Loucy (cell line): ENCODE measurements around the gene TMEM258.

ENCODE experiments used
- H2AFZ ChIP-seq: fragments of 200-600 bp; sonication (generic); 2 replicates; pipeline ENCODE4 v1.6.0; 2016; ENCODE audit warnings: antibody characterized with exemption, mild to moderate bottlenecking, low read length, moderate library complexity
- H3F3A ChIP-seq: fragments of 200-600 bp; 2 replicates; pipeline ENCODE4 v1.6.0; 2016; ENCODE audit warnings: antibody characterized with exemption, low read depth, mild to moderate bottlenecking
- H3K27me3 ChIP-seq: fragments of 200-600 bp; sonication (generic); 2 replicates; pipeline ENCODE4 v1.6.1; 2014; ENCODE audit warnings: low read length, mild to moderate bottlenecking; ENCODE audit not compliant: insufficient read depth, poor library complexity, severe bottlenecking
- H3K36me3 ChIP-seq: fragments of 200-600 bp; sonication (generic); 2 replicates; pipeline ENCODE4 v1.6.1; 2016; ENCODE audit warnings: low read length; ENCODE audit not compliant: insufficient read depth
- H3K4me1 ChIP-seq: fragments of 200-600 bp; sonication (generic); 2 replicates; pipeline ENCODE4 v1.5.1; 2014; ENCODE audit warnings: low read length, mild to moderate bottlenecking; ENCODE audit not compliant: insufficient read depth, poor library complexity, severe bottlenecking
- H3K4me2 ChIP-seq: fragments of 200-600 bp; sonication (generic); 2 replicates; pipeline ENCODE4 v1.6.0; 2014; ENCODE audit warnings: antibody characterized with exemption, low read length, low read depth, mild to moderate bottlenecking; ENCODE audit not compliant: poor library complexity, severe bottlenecking
- H3K4me3 ChIP-seq: fragments of 200-600 bp; sonication (generic); 2 replicates; pipeline ENCODE4 v1.5.1; 2014; ENCODE audit warnings: low read length, mild to moderate bottlenecking, mixed read lengths; ENCODE audit not compliant: poor library complexity, severe bottlenecking
- H3K79me2 ChIP-seq: fragments of 200-600 bp; sonication (generic); 2 replicates; pipeline ENCODE4 v1.6.1; 2014; ENCODE audit warnings: low read length; ENCODE audit not compliant: insufficient read depth
- H3K9ac ChIP-seq: fragments of 200-600 bp; sonication (generic); 2 replicates; pipeline ENCODE4 v1.6.0; 2014; ENCODE audit warnings: mild to moderate bottlenecking, low read depth, low read length, moderate library complexity; ENCODE audit not compliant: poor library complexity, severe bottlenecking
- H3K9me2 ChIP-seq: fragments of 200-600 bp; sonication (generic); replicated peaks from 2 replicates; pipeline ENCODE4 v1.6.1; 2016; ENCODE audit warnings: low read depth, low read length, mixed read lengths
- H3K9me3 ChIP-seq: fragments of 200-600 bp; sonication (generic); 2 replicates; pipeline ENCODE4 v1.6.1; 2014; ENCODE audit warnings: mild to moderate bottlenecking, antibody characterized with exemption, low read length, low read depth; ENCODE audit not compliant: insufficient read depth
- H4K20me1 ChIP-seq: fragments of 200-600 bp; sonication (generic); 2 replicates; pipeline ENCODE4 v1.6.0; 2014; ENCODE audit warnings: antibody characterized with exemption, low read length, mild to moderate bottlenecking; ENCODE audit not compliant: insufficient read depth, poor library complexity, severe bottlenecking
- CTCF ChIP-seq: fragments of 200-600 bp; sonication (generic); conservative IDR thresholded peaks from 2 replicates; pipeline ENCODE4 v1.5.1; 2014; ENCODE audit warnings: mild to moderate bottlenecking, antibody characterized with exemption, low read length
- EZH2phosphoT487 ChIP-seq: fragments of 200-600 bp; IDR thresholded peaks from 2 replicates; pipeline ENCODE4 v1.6.1; 2018; ENCODE audit warnings: antibody characterized with exemption, mild to moderate bottlenecking, moderate library complexity, borderline replicate concordance

The TMEM258 gene

GRCh38 chr11:61832207-61832606, 39.8 kb upstream of the TMEM258 start:
- Histone ChIP-seq H2AFZ (no peak overlapping the region), H3K9ac (peak overlapping the region; percentile 96), H3K4me3 (peak overlapping the region; percentile 84), H3K4me1 (peaks cover 69% of the 10 kb centered on the region), H3K9me2 (no peaks in the 10 kb centered on the region), H3K79me2 (peaks cover 89% of the 10 kb centered on the region), H3K9me3 (no peaks in the 10 kb centered on the region), H3F3A (peaks cover 29% of the 10 kb centered on the region), H3K27me3 (peaks cover 12% of the 10 kb centered on the region), H3K4me2 (peak overlapping the region; percentile 95), H4K20me1 (peaks cover 52% of the 10 kb centered on the region), H3K36me3 (0 out of 2 replicates have a peak, but pooled peaks cover 4% of the 10 kb centered on the region)
- no peak for TF ChIP-seq CTCF
- TF ChIP-seq EZH2phosphoT487 = no peak

GRCh38 chr11:61830237-61831105, 38.1 kb upstream of the TMEM258 start:
- Histone ChIP-seq H3K4me2 (peak overlapping the region; percentile 95), H3K9me3 (no peaks in the 10 kb centered on the region), H3K27me3 (peaks cover 12% of the 10 kb centered on the region), H2AFZ (no peak overlapping the region), H3K4me1 (peaks cover 65% of the 10 kb centered on the region), H3K36me3 (0 out of 2 replicates have a peak, but pooled peaks cover 4% of the 10 kb centered on the region), H3K79me2 (peaks cover 88% of the 10 kb centered on the region), H3K9me2 (no peaks in the 10 kb centered on the region), H3F3A (peaks cover 25% of the 10 kb centered on the region), H3K4me3 (peak overlapping the region; percentile 84), H4K20me1 (peaks cover 45% of the 10 kb centered on the region), H3K9ac (peak overlapping the region; percentile 96)
- TF ChIP-seq CTCF = no peak
- no peak for TF ChIP-seq EZH2phosphoT487

DNA sequence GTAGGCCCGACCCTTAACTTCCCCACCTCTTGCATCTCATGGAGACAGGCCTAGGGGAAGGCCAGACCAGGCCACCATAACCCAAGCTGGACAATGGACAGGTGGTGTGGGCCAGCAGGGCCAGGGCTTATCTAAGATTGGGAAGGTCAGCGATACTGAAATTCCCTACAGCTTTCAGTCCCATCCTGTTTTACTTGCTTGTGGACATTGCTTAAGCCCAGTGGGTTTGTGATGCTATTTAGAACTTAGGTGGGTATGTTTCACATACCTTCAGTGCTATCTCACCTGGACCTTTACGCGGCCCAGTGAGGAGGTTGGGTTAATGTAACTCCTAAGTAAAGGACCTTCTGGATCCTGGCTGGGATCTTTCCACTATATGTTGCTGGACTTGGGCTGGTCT, 37.4 kb upstream of the TMEM258 start:
- TF ChIP-seq EZH2phosphoT487 (no peak), CTCF (no peak)
- Histone ChIP-seq H2AFZ (no peak overlapping the region), H3K4me2 (peak overlapping the region; percentile 95), H3F3A (peaks cover 20% of the 10 kb centered on the region), H3K9ac (peak overlapping the region; percentile 96), H3K9me2 (no peaks in the 10 kb centered on the region), H3K36me3 (0 out of 2 replicates have a peak, but pooled peaks cover 4% of the 10 kb centered on the region), H3K27me3 (peaks cover 12% of the 10 kb centered on the region), H3K4me3 (peak overlapping the region; percentile 84), H4K20me1 (peaks cover 45% of the 10 kb centered on the region), H3K9me3 (no peaks in the 10 kb centered on the region), H3K79me2 (peaks cover 84% of the 10 kb centered on the region), H3K4me1 (peaks cover 59% of the 10 kb centered on the region)
